ENCODE data around the gene MAPRE2. TPM values are rescaled to one million over a fixed set of nuclear protein-coding genes. Genes with fewer than 3 reads are reported as not detected.

MAPRE2 gene
- 10 to 100 TPM; 22.9 to 39.2 (median 35.8) TPM for total RNA-seq

DNA sequence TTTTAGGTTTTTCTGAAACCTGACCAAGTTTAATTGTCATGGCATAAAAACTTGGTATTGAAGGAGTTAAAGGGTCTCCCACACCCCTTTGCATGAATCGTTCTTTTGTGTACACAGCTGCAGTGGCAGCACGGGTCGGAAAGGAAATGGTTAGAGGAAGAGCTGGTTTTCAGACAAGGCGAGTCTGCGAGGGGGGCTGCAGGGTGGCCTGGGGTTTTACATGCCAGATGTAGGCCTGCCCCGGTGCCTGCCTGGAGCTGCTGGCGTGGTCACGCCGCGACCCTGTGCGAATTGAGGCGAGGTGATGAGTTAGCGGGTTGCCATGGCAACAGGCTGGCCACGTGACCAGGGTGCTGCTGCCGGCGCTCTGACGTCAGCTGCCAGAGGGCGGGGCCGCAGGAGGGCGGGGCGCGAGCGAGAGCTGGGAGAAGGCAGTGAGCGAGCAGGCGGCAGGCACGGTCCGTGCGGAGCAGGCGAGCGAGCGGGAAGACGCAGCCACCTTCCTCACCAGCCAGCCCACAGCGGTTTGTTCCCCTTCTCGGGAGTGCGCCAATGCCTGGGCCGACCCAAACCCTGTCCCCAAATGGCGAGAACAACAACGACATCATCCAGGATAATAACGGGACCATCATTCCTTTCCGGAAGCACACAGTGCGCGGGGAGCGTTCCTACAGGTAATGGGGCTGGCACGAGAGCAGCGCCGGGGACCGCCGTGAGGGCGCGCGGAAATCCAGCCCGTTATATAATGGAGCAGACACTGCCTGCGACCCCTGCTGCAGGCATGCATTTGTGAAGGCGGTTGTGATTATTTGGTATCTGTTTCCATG, at the start of gene MAPRE2:
MAPRE2 (plus strand) TSS at position 426 of the 827 bp plus-strand sequence; CDS start at position 553, 127 bp downstream.
- Histone ChIP-seq H3K27me3 (no peaks in the 10 kb centered on the region), H3K4me1 (peaks cover 3 to 49% (median 8%) of the 10 kb centered on the region in 3 donors), H3K4me3 (peak within 1 kb of the TSS; percentile 71 to 78), H3K36me3 (no peaks in the 10 kb centered on the region), H3K27ac (peak within 1 kb of the TSS; percentile 60 to 89 (median 86)), H3K9me3 (no peaks in the 10 kb centered on the region)
- ATAC-seq, result peak; percentile 96
- WGBS, 2 donors (ENCODE audit: low coverage in 1 of 2), result 2% methylated on average over 24 of the region's 54 CpGs; no CpG with 5 or more reads in 1 of the 2 donors
- TF ChIP-seq POLR2AphosphoS5 (IDR thresholded peaks at IDR 0.05), result peak; percentile 97
- TF ChIP-seq POLR2A (IDR thresholded peaks at IDR 0.05), result peak; percentile 92
- TF ChIP-seq CTCF (IDR thresholded peaks at IDR 0.05), result peak in 1 of 4 experiments; percentile 3
- TF ChIP-seq EP300 (IDR thresholded peaks at IDR 0.05), result no peak

DNA sequence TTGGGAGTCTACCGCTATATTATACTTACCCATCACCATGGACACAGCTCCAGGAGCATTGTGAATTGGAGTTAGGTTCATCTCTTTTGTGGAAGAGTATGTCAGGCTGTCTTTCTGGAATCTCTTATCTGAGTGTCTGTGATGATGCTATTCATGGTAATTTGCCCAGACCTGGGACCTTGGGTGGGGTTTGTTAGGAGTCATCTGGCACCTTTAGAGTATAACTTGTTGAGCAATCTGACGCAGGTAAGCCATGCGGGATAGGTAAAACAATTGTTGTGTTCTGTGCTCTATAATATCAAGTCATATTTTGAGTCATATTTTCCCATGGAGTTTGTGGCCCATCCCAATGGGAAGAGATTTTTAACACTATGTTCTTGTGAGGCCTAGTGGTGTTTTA, 49.7 kb upstream of the MAPRE2 start:
- ATAC-seq, result no peak
- no peaks in the 10 kb centered on the region for H3K9me3 ChIP-seq
- TF ChIP-seq CTCF (IDR thresholded peaks at IDR 0.05), result no peak
- WGBS, 2 donors (ENCODE audit: low coverage in 1 of 2), result 89 to 95% methylated on average over 3 of the region's 3 CpGs
- H3K27ac ChIP-seq, result no peak overlapping the region
- no peak overlapping the region for H3K4me3 ChIP-seq
- peaks cover 0 to 12% (median 0%) of the 10 kb centered on the region in 3 donors for H3K4me1 ChIP-seq
- no peaks in the 10 kb centered on the region for H3K27me3 ChIP-seq
- no peaks in the 10 kb centered on the region for H3K36me3 ChIP-seq

- Histone ChIP-seq H3K9me3 (no peaks in the 10 kb centered on the region), H3K36me3 (no peaks in the 10 kb centered on the region), H3K4me3 (no peak overlapping the region), H3K27me3 (no peaks in the 10 kb centered on the region), H3K4me1 (peaks cover 0 to 12% (median 0%) of the 10 kb centered on the region in 3 donors), H3K27ac (no peak overlapping the region)
- whole genome bisulfite sequencing, 2 donors (ENCODE audit: low coverage in 1 of 2), result 57 to 100% methylated on average over 1 of the region's 2 CpGs
- TF ChIP-seq CTCF (IDR thresholded peaks at IDR 0.05), result no peak
- TF ChIP-seq POLR2A (IDR thresholded peaks at IDR 0.05), result no peak
- no peak for TF ChIP-seq POLR2AphosphoS5 (IDR thresholded peaks at IDR 0.05)
- no peak for TF ChIP-seq EP300 (IDR thresholded peaks at IDR 0.05)
- no peak for ATAC-seq
Observed at GRCh38 chr18:34993289-34993688, 47.9 kb upstream of the MAPRE2 start.

DNA sequence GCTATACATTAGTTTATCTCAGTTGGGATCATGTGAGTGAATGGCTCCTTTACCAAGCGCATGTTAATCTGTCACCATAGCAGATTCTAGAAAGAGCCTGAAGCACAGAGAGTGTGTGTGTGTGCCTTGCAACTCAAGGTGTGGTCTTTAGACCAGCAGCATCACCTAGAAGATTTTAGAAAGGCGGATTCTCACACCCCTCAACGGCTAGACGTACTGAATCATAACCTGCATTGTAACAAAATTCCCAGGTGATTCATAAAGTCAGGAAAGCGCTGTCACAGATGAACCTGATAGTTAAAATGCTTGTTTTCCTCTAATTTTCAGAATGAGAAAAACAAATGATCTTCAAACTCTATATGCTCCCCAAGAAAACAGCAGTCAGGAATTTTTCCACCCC, 45.5 kb upstream of the MAPRE2 start:
- Histone ChIP-seq H3K36me3 (no peaks in the 10 kb centered on the region), H3K27ac (no peak overlapping the region), H3K4me3 (no peak overlapping the region), H3K27me3 (no peaks in the 10 kb centered on the region), H3K4me1 (peaks cover 0 to 10% (median 3%) of the 10 kb centered on the region in 3 donors), H3K9me3 (no peaks in the 10 kb centered on the region)
- ATAC-seq, result no peak
- TF ChIP-seq EP300 (IDR thresholded peaks at IDR 0.05) (no peak), POLR2AphosphoS5 (IDR thresholded peaks at IDR 0.05) (no peak), CTCF (IDR thresholded peaks at IDR 0.05) (no peak), POLR2A (IDR thresholded peaks at IDR 0.05) (no peak)
- 98 to 99% methylated on average over 5 of the region's 5 CpGs for WGBS, 2 donors (ENCODE audit: low coverage in 1 of 2)

DNA sequence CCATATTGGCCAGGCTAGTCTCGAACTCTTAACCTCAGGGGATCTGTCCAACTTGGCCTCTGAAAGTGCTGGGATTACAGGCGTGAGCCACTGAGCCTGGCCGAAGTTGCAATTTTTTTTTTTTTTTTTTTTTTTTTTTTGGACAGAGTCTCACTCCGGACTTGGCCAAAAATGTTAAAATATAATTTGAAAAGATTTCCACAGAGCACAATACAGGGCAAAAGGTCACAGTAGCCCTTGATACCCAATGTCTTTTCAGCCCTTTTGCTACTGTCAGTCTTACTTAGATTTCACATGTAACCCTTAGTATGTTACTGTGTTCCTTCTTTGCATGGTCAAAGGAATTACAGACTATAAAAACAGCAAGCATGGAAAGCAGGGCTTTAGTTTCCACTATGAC, 42.6 kb upstream of the MAPRE2 start:
- H3K4me1 ChIP-seq, result peaks cover 0 to 12% (median 3%) of the 10 kb centered on the region in 3 donors
- 58 to 64% methylated on average over 3 to 4 of the region's 4 CpGs for WGBS, 2 donors (ENCODE audit: low coverage in 1 of 2)
- H3K27me3 ChIP-seq, result no peaks in the 10 kb centered on the region
- TF ChIP-seq POLR2A (IDR thresholded peaks at IDR 0.05) (no peak), EP300 (IDR thresholded peaks at IDR 0.05) (no peak)
- H3K27ac ChIP-seq, result no peak overlapping the region
- no peak overlapping the region for H3K4me3 ChIP-seq
- ATAC-seq, result no peak
- no peaks in the 10 kb centered on the region for H3K9me3 ChIP-seq
- no peaks in the 10 kb centered on the region for H3K36me3 ChIP-seq

Data from gastroesophageal sphincter (tissue), 4 donors.